Neural cell (in vitro differentiated cells): ENCODE data around the gene UBE2V1. TPM values are rescaled to one million over a fixed set of nuclear protein-coding genes. Genes with fewer than 3 reads are reported as not detected.

ENCODE experiments used
- H2AFZ ChIP-seq: fragments of 200-600, 300-800 bp; sonication (generic), shearing (Covaris generic); 2 replicates; pipeline ENCODE4 v1.6.0; 2014; ENCODE audit warnings: low read depth, mild to moderate bottlenecking, antibody characterized with exemption, low read length, moderate library complexity
- H3F3A ChIP-seq: fragments of 200-600 bp; shearing (Covaris generic); 2 replicates; pipeline ENCODE4 v1.6.1; 2016; ENCODE audit warnings: mild to moderate bottlenecking, moderate library complexity, mixed read lengths, antibody characterized with exemption, low read length; ENCODE audit not compliant: insufficient read depth, poor library complexity, severe bottlenecking
- H3K27ac ChIP-seq: fragments of 200-600, 300-800 bp; sonication (generic), shearing (Covaris generic); 2 replicates; pipeline ENCODE4 v1.5.1; 2014; ENCODE audit warnings: mild to moderate bottlenecking, low read length, moderate library complexity
- H3K27me3 ChIP-seq: fragments of 300-800, 200-600 bp; sonication (generic), shearing (Covaris generic); 2 replicates; pipeline ENCODE4 v1.6.0; 2014; ENCODE audit warnings: mild to moderate bottlenecking, low read depth, low read length, moderate library complexity; ENCODE audit not compliant: insufficient read depth
- H3K36me3 ChIP-seq: fragments of 300-800, 200-600 bp; sonication (generic), shearing (Covaris generic); 2 replicates; pipeline ENCODE4 v1.5.1; 2014; ENCODE audit warnings: mild to moderate bottlenecking, antibody characterized with exemption, low read length, moderate library complexity; ENCODE audit not compliant: insufficient read depth
- H3K4me2 ChIP-seq: fragments of 300-800, 200-600 bp; sonication (generic), shearing (Covaris generic); 2 replicates; pipeline ENCODE4 v1.6.0; 2014; ENCODE audit warnings: mild to moderate bottlenecking, low read length
- H3K4me3 ChIP-seq: fragments of 300-800, 200-600 bp; sonication (generic), shearing (Covaris generic); 2 replicates; pipeline ENCODE4 v1.5.1; 2014; ENCODE audit warnings: mild to moderate bottlenecking, low read length, moderate library complexity
- H3K79me2 ChIP-seq: fragments of 200-600 bp; shearing (Covaris generic); replicated peaks from 2 replicates; pipeline ENCODE4 v1.6.0; 2014; ENCODE audit warnings: mild to moderate bottlenecking, low read length, moderate library complexity; ENCODE audit not compliant: insufficient read depth
- H3K9ac ChIP-seq: fragments of 300-800, 200-600 bp; sonication (generic), shearing (Covaris generic); 2 replicates; pipeline ENCODE4 v1.6.1; 2016; ENCODE audit warnings: mild to moderate bottlenecking, low read length, mixed read lengths
- H3K9me2 ChIP-seq: fragments of 200-600 bp; shearing (Covaris generic); 2 replicates; pipeline ENCODE4 v1.6.1; 2016; ENCODE audit warnings: mild to moderate bottlenecking, low read length, mixed read lengths; ENCODE audit not compliant: insufficient read depth
- H3K9me3 ChIP-seq: fragments of 200-600, 300-800 bp; sonication (generic), shearing (Covaris generic); 2 replicates; pipeline ENCODE4 v1.6.1; 2016; ENCODE audit warnings: mild to moderate bottlenecking, mixed run types, low read length, moderate library complexity, mixed read lengths
- H4K20me1 ChIP-seq: fragments of 200-600 bp; shearing (Covaris generic); 2 replicates; pipeline ENCODE4 v1.6.1; 2016; ENCODE audit warnings: mild to moderate bottlenecking, mixed run types; ENCODE audit not compliant: insufficient read depth
- CTCF ChIP-seq: fragments of 450-650 bp; IDR thresholded peaks from 2 replicates; pipeline ENCODE4 v1.5.1; 2014; ENCODE audit warnings: antibody characterized with exemption, mild to moderate bottlenecking, moderate library complexity; ENCODE audit not compliant: poor library complexity, severe bottlenecking
- EP300 ChIP-seq: fragments of 450-650 bp; conservative IDR thresholded peaks from 2 replicates; pipeline ENCODE4 v1.6.1; 2014; ENCODE audit warnings: antibody characterized with exemption, mild to moderate bottlenecking, moderate library complexity; ENCODE audit not compliant: poor library complexity, severe bottlenecking
- EZH2 ChIP-seq: fragments of 200-600, 300-800 bp; shearing (Covaris generic), sonication (generic); IDR thresholded peaks from 2 replicates; pipeline ENCODE4 v1.6.1; 2014; ENCODE audit warnings: antibody characterized with exemption, low read length, borderline replicate concordance, mild to moderate bottlenecking; ENCODE audit not compliant: insufficient read depth, poor library complexity, severe bottlenecking
- MXI1 ChIP-seq: fragments of 450-650 bp; conservative IDR thresholded peaks from 2 replicates; pipeline ENCODE4 v1.6.1; 2014; ENCODE audit warnings: antibody characterized with exemption, mild to moderate bottlenecking; ENCODE audit not compliant: poor library complexity, severe bottlenecking
- POLR2AphosphoS5 ChIP-seq: IDR thresholded peaks from 2 replicates; pipeline ENCODE4 v1.6.1; 2012
- RAD21 ChIP-seq: fragments of 450-650 bp; conservative IDR thresholded peaks from 2 replicates; pipeline ENCODE4 v1.6.1; 2014; ENCODE audit warnings: antibody characterized with exemption, mild to moderate bottlenecking, moderate library complexity
- REST ChIP-seq: IDR thresholded peaks from 2 replicates; pipeline ENCODE4 v1.6.1; 2012; ENCODE audit warnings: borderline replicate concordance
- SMC3 ChIP-seq: fragments of 450-650 bp; conservative IDR thresholded peaks from 2 replicates; pipeline ENCODE4 v1.6.1; 2014; ENCODE audit warnings: antibody characterized with exemption, mild to moderate bottlenecking, moderate library complexity; ENCODE audit not compliant: poor library complexity
- TAF1 ChIP-seq: IDR thresholded peaks from 2 replicates; pipeline ENCODE4 v1.6.1; 2012; ENCODE audit warnings: low read depth
- polyA plus RNA-seq: library from polyadenylated mRNA; depleted of rRNA; stranded (reverse); fragments of >200 nt; gene quantifications from 2 replicates; pipeline ENCODE4 v1.2.3, GENCODE V29; 2014

The UBE2V1 gene
- polyA plus RNA-seq, 1 donor from 2014 or later: 34.4 TPM

DNA sequence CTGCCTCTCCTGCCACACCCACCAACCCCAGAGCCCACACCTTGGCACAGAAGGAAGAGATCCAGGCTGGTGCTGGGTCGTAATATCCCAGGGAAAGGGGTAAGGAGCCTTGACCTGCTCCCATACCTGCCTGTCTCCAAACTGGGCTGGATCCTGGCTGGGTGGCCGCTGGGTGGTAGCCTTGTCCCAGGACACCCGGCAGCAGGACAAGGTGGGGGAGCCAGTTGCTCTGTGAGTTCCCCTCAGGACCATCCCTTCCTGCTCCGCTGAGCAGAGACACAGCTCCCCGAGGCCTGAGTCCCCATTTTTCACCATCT, 58.8 kb downstream of the UBE2V1 start:
- Histone ChIP-seq H4K20me1 (no peaks in the 10 kb centered on the region), H3K9me2 (no peaks in the 10 kb centered on the region), H3K9ac (no peak overlapping the region), H3F3A (no peaks in the 10 kb centered on the region), H2AFZ (no peak overlapping the region), H3K79me2 (no peaks in the 10 kb centered on the region), H3K9me3 (no peaks in the 10 kb centered on the region), H3K27me3 (no peaks in the 10 kb centered on the region), H3K4me2 (no peak overlapping the region), H3K27ac (no peak overlapping the region), H3K36me3 (no peaks in the 10 kb centered on the region), H3K4me3 (no peak overlapping the region)
- TF ChIP-seq MXI1 (no peak), EP300 (no peak)

DNA sequence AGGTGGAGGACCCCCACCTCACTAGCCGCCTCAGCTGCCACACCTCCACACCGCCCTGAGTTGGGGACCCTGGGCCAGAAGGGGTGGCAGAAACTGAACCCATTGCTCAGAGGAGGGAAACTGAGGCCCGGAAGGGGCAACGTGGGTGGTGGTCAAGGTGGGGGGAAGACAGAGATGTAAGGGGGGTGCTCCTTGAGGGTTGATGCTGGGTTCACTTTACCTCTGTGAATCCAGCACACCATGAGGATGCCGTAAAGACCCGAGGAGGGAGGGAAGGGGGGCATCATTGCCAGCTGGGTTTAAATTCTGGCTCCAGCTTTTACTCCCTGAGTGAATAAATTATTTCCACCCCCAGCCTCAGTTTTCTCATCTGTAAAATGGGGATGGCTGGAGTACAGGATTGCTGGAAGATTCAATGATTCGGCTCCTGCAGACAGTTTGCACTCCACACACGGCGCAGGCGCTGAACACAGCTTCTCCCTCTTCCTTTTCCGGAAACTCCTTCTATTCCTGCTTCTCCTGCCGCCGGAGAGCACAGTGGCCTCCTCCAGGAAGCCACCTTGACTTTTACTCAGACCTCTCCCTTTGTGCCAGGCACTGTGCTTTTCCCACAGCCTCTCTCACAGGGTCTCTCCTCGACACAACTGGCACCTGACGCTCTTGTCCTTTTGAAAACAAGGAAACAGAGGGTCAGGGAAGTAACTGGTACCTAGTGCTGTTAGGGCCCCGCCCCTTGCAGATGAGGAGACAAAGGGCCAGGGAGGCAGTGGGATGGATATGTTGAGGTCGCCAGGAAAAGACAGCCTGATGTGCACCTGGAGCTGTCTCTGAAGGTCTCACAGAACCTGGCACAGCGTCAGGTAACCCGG, 59.4 kb downstream of the UBE2V1 start:
- no peaks in the 10 kb centered on the region for H3K79me2 ChIP-seq
- no peaks in the 10 kb centered on the region for H3K9me3 ChIP-seq
- H3K4me2 ChIP-seq: no peak overlapping the region
- no peak overlapping the region for H2AFZ ChIP-seq
- H3F3A ChIP-seq: no peaks in the 10 kb centered on the region
- TF ChIP-seq CTCF (no peak), TAF1 (no peak), RAD21 (no peak), POLR2AphosphoS5 (no peak), SMC3 (no peak), REST (no peak), MXI1 (no peak), EZH2 (no peak), EP300 (no peak)
- H3K4me3 ChIP-seq: no peak overlapping the region
- H4K20me1 ChIP-seq: no peaks in the 10 kb centered on the region
- no peaks in the 10 kb centered on the region for H3K9me2 ChIP-seq
- H3K36me3 ChIP-seq: no peaks in the 10 kb centered on the region
- no peak overlapping the region for H3K9ac ChIP-seq
- no peaks in the 10 kb centered on the region for H3K27me3 ChIP-seq
- H3K27ac ChIP-seq: no peak overlapping the region
